ENCODE results near the gene MAPK6.

The MAPK6 gene

DNA sequence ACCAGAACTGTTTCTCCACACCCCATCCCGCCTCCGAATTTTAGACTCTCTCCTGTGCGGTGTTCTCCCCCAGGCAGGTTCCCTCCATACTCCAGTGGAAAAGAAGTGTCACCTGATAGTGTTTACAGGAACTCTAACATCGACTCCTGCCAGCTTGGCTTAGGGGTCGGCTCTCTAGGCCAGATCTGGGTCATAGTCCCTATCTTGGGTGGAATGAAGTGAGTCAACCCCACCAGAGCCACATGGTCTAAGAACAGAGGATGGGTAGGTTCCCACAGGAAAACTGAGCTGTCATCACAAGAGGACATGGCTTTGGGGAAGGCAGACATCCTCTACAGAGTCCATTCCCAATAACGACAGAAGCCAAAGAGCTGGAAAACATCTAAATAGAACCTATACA lies 87.6 kb downstream of the MAPK6 start:
- no peak overlapping the region for H2AFZ ChIP-seq (ENCODE audit: low read length)
- peaks cover 5% of the 10 kb centered on the region for H3K4me1 ChIP-seq (ENCODE audit: insufficient read depth, low read length, severe bottlenecking)
- H3F3A ChIP-seq (ENCODE audit: insufficient read depth, low read length), result no peaks in the 10 kb centered on the region
- H3K27me3 ChIP-seq (ENCODE audit: insufficient read depth, low read length), result no peaks in the 10 kb centered on the region
- H3K4me2 ChIP-seq (ENCODE audit: low read length), result no peak overlapping the region
- H4K20me1 ChIP-seq (ENCODE audit: insufficient read depth, low read length), result no peaks in the 10 kb centered on the region
- no peak overlapping the region for H3K9ac ChIP-seq (ENCODE audit: low read length)
- H3K27ac ChIP-seq (ENCODE audit: low read depth, low read length, poor library complexity, severe bottlenecking), result no peak overlapping the region
- no peaks in the 10 kb centered on the region for H3K36me3 ChIP-seq (ENCODE audit: insufficient read depth, low read length)
- no peaks in the 10 kb centered on the region for H3K79me2 ChIP-seq (ENCODE audit: insufficient read depth, low read length)
- H3K4me3 ChIP-seq (ENCODE audit: low read depth, low read length, poor library complexity, severe bottlenecking), result no peak overlapping the region
- H3K9me2 ChIP-seq (ENCODE audit: low read depth, low read length), result no peaks in the 10 kb centered on the region
- H3K9me3 ChIP-seq (ENCODE audit: low read length), result no peaks in the 10 kb centered on the region
- TF ChIP-seq, protein P1, sequence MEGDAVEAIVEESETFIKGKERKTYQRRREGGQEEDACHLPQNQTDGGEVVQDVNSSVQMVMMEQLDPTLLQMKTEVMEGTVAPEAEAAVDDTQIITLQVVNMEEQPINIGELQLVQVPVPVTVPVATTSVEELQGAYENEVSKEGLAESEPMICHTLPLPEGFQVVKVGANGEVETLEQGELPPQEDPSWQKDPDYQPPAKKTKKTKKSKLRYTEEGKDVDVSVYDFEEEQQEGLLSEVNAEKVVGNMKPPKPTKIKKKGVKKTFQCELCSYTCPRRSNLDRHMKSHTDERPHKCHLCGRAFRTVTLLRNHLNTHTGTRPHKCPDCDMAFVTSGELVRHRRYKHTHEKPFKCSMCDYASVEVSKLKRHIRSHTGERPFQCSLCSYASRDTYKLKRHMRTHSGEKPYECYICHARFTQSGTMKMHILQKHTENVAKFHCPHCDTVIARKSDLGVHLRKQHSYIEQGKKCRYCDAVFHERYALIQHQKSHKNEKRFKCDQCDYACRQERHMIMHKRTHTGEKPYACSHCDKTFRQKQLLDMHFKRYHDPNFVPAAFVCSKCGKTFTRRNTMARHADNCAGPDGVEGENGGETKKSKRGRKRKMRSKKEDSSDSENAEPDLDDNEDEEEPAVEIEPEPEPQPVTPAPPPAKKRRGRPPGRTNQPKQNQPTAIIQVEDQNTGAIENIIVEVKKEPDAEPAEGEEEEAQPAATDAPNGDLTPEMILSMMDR (IDR thresholded peaks at IDR 0.05; ENCODE audit: low read length), result no peak
- no peak for TF ChIP-seq EZH2 (IDR thresholded peaks at IDR 0.05; ENCODE audit: borderline replicate concordance, low read length)

DNA sequence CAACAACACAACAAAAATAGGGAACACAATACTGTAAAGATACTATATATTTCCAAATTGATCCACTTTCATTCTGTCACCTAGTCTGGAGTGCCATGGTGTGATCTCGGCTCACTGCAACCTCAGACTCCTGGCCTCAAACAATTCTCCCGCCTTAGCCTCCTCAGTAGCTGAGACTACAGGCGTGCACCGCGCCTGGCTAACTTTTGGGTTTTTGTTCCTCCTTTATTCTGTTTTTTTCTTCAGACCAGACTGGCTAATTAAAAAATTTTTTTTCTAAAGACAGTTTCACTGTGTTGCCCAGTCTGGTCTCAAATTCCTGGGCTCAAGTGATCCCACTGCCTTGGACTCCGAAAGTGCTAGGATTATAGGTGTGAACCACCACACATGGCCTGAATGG lies 88.2 kb downstream of the MAPK6 start:
- no peak overlapping the region for H2AFZ ChIP-seq (ENCODE audit: low read length)
- H4K20me1 ChIP-seq (ENCODE audit: insufficient read depth, low read length), result no peaks in the 10 kb centered on the region
- H3K9me2 ChIP-seq (ENCODE audit: low read depth, low read length), result no peaks in the 10 kb centered on the region
- H3K4me3 ChIP-seq (ENCODE audit: low read depth, low read length, poor library complexity, severe bottlenecking), result no peak overlapping the region
- no peak overlapping the region for H3K27ac ChIP-seq (ENCODE audit: low read depth, low read length, poor library complexity, severe bottlenecking)
- no peak overlapping the region for H3K4me2 ChIP-seq (ENCODE audit: low read length)
- H3K27me3 ChIP-seq (ENCODE audit: insufficient read depth, low read length), result no peaks in the 10 kb centered on the region
- H3F3A ChIP-seq (ENCODE audit: insufficient read depth, low read length), result no peaks in the 10 kb centered on the region
- no peaks in the 10 kb centered on the region for H3K79me2 ChIP-seq (ENCODE audit: insufficient read depth, low read length)
- TF ChIP-seq EZH2 (IDR thresholded peaks at IDR 0.05; ENCODE audit: borderline replicate concordance, low read length), result no peak
- TF ChIP-seq, protein P1 (IDR thresholded peaks at IDR 0.05; ENCODE audit: low read length), result no peak
- peaks cover 7% of the 10 kb centered on the region for H3K4me1 ChIP-seq (ENCODE audit: insufficient read depth, low read length, severe bottlenecking)
- no peak overlapping the region for H3K9ac ChIP-seq (ENCODE audit: low read length)
- no peaks in the 10 kb centered on the region for H3K36me3 ChIP-seq (ENCODE audit: insufficient read depth, low read length)
- no peaks in the 10 kb centered on the region for H3K9me3 ChIP-seq (ENCODE audit: low read length)

DNA sequence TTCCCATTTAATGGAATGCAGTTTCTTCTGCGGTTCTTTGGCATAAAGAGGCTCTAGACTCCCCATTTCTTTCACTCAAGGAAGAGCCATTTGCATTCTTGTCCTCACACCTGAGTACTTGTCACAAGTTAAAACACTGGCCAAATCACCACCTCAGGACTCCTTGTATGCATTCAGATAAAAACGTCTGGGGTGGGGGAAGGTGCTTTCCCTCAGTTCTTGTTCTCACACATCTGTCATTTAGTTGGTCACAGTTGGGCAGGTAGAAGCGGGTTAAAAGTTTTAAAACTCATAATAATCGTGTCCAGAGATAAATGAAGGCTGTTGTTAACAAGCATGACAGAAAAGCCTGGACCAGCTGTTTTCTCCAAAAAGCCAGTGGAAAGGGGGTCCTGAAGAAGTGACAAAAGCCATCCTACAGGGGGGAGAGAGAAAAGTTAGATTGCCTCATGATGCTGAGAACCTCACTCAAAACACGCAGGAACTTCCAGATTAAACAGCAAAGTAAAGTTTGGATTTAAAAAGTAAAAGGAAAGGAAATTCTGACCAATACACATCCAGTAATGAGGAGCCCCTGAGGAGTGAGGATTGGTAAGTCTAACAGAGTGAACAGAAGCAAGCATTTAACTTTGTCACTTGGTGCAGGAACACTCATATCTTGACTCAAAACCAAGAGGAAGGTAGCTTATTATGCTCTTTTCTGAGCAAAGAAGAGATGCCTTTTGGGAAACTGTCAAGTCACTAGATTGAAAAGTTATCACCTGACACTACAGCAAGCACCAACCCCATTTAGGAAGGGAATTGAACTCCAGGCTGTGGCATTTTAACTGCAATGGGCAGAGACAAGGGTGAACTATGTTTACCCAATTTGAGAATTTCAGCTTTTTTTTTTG lies 90.8 kb downstream of the MAPK6 start:
- TF ChIP-seq, protein P1 (IDR thresholded peaks at IDR 0.05; ENCODE audit: low read length), result no peak
- no peak overlapping the region for H3K4me3 ChIP-seq (ENCODE audit: low read depth, low read length, poor library complexity, severe bottlenecking)
- no peaks in the 10 kb centered on the region for H3K9me3 ChIP-seq (ENCODE audit: low read length)
- H3K9me2 ChIP-seq (ENCODE audit: low read depth, low read length), result no peaks in the 10 kb centered on the region
- no peaks in the 10 kb centered on the region for H3F3A ChIP-seq (ENCODE audit: insufficient read depth, low read length)
- no peaks in the 10 kb centered on the region for H3K36me3 ChIP-seq (ENCODE audit: insufficient read depth, low read length)
- H3K4me2 ChIP-seq (ENCODE audit: low read length), result no peak overlapping the region
- no peak overlapping the region for H2AFZ ChIP-seq (ENCODE audit: low read length)
- no peaks in the 10 kb centered on the region for H3K79me2 ChIP-seq (ENCODE audit: insufficient read depth, low read length)
- H4K20me1 ChIP-seq (ENCODE audit: insufficient read depth, low read length), result no peaks in the 10 kb centered on the region
- H3K9ac ChIP-seq (ENCODE audit: low read length), result no peak overlapping the region
- peaks cover 9% of the 10 kb centered on the region for H3K4me1 ChIP-seq (ENCODE audit: insufficient read depth, low read length, severe bottlenecking)
- H3K27me3 ChIP-seq (ENCODE audit: insufficient read depth, low read length), result no peaks in the 10 kb centered on the region
- no peak overlapping the region for H3K27ac ChIP-seq (ENCODE audit: low read depth, low read length, poor library complexity, severe bottlenecking)
